A673 (cell line): ENCODE results near the gene TSPO. TPM values are rescaled to one million over a fixed set of nuclear protein-coding genes. Genes with fewer than 3 reads are reported as not detected.

ENCODE experiments used
- BruUV-seq: library from RNA; stranded (reverse); fragments of 400-500 nt; replicated peaks from 2 replicates; lab custom pipeline; 2021; lab: Mats Ljungman, UMichigan
- CTCF ChIA-PET: fragments of 300-600 bp; sonication (Branson Sonifier 250); formaldehyde crosslinking; loops from one replicate; lab custom pipeline; 2022; ENCODE audit warnings: antibody characterized with exemption; lab: Charles Lee
- POLR2A ChIA-PET: fragments of 300-600 bp; sonication (Branson Sonifier 250); formaldehyde crosslinking; loops from one replicate; lab custom pipeline; 2022; ENCODE audit warnings: antibody characterized with exemption; ENCODE audit not compliant: low non-redundant PET; lab: Charles Lee
- DNase-seq: peaks from one replicate; pipeline ENCODE4 v3.0.0-alpha.2; 2015; ENCODE audit warnings: low spot score
- H3K27ac ChIP-seq: fragments of 200-600 bp; sonication (generic); 2 replicates; pipeline ENCODE4 v1.5.1; 2016; ENCODE audit warnings: mixed run types, low read depth, mild to moderate bottlenecking, mixed read lengths, antibody characterized with exemption, low read length; ENCODE audit not compliant: poor library complexity, severe bottlenecking
- H3K27me3 ChIP-seq: fragments of 200-600 bp; sonication (generic); replicated peaks from 2 replicates; pipeline ENCODE4 v1.6.1; 2017; ENCODE audit warnings: mixed run types, low read depth, mild to moderate bottlenecking, mixed read lengths, antibody characterized with exemption, low read length; ENCODE audit not compliant: insufficient read depth, poor library complexity
- H3K36me3 ChIP-seq: fragments of 200-600 bp; sonication (generic); 2 replicates; pipeline ENCODE4 v1.6.1; 2016; ENCODE audit warnings: mixed run types, mild to moderate bottlenecking, mixed read lengths, antibody characterized with exemption, low read length; ENCODE audit not compliant: insufficient read depth, poor library complexity, severe bottlenecking
- H3K4me1 ChIP-seq: fragments of 200-600 bp; sonication (generic); 2 replicates; pipeline ENCODE4 v1.6.1; 2017; ENCODE audit warnings: mixed run types, mild to moderate bottlenecking, mixed read lengths, antibody characterized with exemption, low read length; ENCODE audit not compliant: insufficient read depth, poor library complexity, severe bottlenecking
- H3K4me3 ChIP-seq: fragments of 200-600 bp; sonication (generic); 2 replicates; pipeline ENCODE4 v1.5.1; 2016; ENCODE audit warnings: low read depth, mixed run types, mild to moderate bottlenecking, mixed read lengths, low read length; ENCODE audit not compliant: poor library complexity, severe bottlenecking
- H3K9me3 ChIP-seq: fragments of 200-600 bp; sonication (generic); 2 replicates; pipeline ENCODE4 v1.6.1; 2016; ENCODE audit warnings: mixed run types, low read depth, mild to moderate bottlenecking, mixed read lengths, antibody characterized with exemption, low read length; ENCODE audit not compliant: poor library complexity, severe bottlenecking
- EZH2 ChIP-seq: fragments of 200-600 bp; sonication (generic); IDR thresholded peaks from 2 replicates; pipeline ENCODE4 v1.6.1; 2017; ENCODE audit warnings: borderline replicate concordance, low read depth, mild to moderate bottlenecking, mixed read lengths, antibody characterized with exemption, low read length; ENCODE audit not compliant: poor library complexity, severe bottlenecking
- intact Hi-C: fragments of 100-400 bp; cut with micrococcal nuclease; formaldehyde crosslinking; loops from one replicate; pipeline ENCODE4 v1.10.0; 2022; ENCODE audit not compliant: unreplicated experiment
- total RNA-seq: library from RNA; stranded (reverse); gene quantifications from 2 replicates; pipeline ENCODE4 v1.2.3, GENCODE V29; 2021
- TF ChIP-seq, protein P1 (sequence below): fragments of 300-800, 200-600 bp; sonication (generic); conservative IDR thresholded peaks from 2 replicates; pipeline ENCODE4 v1.5.1; 2017; ENCODE audit warnings: low read depth, mild to moderate bottlenecking, antibody characterized with exemption, low read length, moderate library complexity, mixed read lengths

TSPO gene
- total RNA-seq, 1 experiment from 2014 or later, result 105 TPM

DNA sequence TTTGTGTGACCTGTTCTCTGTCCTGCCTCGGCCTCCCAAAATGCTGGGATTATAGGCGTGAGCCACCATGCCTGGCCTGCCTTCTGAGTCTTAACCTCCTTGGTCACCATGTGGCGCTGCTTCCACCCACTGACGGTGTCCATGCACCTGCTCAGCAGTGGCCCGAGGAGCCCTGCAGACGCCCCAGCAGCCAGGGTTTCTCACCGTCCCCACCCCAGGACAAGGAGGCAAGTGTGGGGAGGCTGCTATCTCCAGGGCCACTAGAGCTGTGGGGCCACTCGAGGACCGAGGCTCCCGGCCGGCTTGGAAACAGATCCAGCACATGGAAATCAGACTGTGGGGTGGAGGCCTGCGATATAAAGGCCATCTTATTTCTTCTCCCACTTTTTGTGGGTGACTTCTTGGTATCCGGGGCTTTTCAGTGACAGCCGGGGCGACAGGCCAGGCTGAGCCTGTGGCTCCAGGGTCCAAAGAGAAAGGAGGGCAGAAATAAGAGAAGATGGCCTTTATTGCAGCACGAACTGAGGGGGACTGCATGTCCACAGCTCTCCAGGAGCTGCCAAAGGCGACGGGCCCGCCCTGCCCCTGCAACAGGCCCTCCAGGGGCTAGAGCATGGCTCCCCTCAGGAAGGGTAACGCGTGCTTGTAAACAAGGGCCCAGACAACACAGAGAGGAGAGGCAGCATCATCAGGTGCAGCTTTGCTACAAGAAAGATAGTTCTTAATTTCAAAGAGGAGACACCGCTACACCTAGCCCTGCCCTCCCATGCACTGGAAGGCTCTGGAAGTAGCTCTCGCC, 15.0 kb downstream of the TSPO start:
- no peak for DNase-seq
- peaks cover 36% of the 10 kb centered on the region for H3K36me3 ChIP-seq
- TF ChIP-seq EZH2, result no peak
- TF ChIP-seq, protein P1, sequence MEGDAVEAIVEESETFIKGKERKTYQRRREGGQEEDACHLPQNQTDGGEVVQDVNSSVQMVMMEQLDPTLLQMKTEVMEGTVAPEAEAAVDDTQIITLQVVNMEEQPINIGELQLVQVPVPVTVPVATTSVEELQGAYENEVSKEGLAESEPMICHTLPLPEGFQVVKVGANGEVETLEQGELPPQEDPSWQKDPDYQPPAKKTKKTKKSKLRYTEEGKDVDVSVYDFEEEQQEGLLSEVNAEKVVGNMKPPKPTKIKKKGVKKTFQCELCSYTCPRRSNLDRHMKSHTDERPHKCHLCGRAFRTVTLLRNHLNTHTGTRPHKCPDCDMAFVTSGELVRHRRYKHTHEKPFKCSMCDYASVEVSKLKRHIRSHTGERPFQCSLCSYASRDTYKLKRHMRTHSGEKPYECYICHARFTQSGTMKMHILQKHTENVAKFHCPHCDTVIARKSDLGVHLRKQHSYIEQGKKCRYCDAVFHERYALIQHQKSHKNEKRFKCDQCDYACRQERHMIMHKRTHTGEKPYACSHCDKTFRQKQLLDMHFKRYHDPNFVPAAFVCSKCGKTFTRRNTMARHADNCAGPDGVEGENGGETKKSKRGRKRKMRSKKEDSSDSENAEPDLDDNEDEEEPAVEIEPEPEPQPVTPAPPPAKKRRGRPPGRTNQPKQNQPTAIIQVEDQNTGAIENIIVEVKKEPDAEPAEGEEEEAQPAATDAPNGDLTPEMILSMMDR, result no peak
- ChIA-PET CTCF (no interaction called here), POLR2A (no interaction called here)
- BruUV-seq, result no TSS peak
- no peaks in the 10 kb centered on the region for H3K4me1 ChIP-seq
- intact Hi-C loops, result no loop called here
- no peaks in the 10 kb centered on the region for H3K9me3 ChIP-seq
- H3K27me3 ChIP-seq, result no peaks in the 10 kb centered on the region
- no peak overlapping the region for H3K4me3 ChIP-seq
- H3K27ac ChIP-seq, result no peak overlapping the region

DNA sequence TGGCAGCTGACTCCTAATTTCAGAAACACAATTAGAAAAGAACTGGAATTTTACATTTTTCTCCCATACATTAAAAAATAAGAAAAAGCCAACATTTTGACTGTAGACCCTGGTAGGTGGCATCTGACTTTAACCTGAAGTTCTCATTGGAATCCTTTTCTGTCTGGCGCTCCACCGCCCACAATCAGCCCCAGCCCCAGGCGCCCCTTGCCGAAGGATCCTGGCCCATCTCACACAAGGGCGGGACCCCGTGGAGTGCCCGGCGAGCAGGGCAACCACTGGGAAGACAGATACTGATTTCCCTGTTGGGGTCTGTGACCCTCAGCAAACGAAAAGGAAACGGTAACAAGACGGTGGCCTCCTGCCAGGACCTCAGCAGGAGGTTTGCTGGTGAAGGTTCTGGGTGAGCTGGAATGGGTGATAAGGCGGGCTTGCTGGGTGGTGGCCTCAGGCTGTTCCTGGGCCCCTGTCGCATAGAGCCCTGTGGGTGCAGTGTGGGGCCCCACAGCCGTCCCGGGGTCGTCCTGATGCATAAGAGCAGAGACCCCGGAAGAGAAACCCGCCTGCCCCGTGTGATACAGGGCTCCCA, 15.7 kb downstream of the TSPO start:
- H3K9me3 ChIP-seq, result no peaks in the 10 kb centered on the region
- no peaks in the 10 kb centered on the region for H3K27me3 ChIP-seq
- DNase-seq, result no peak
- H3K36me3 ChIP-seq, result peaks cover 44% of the 10 kb centered on the region
- H3K27ac ChIP-seq, result no peak overlapping the region
- ChIA-PET CTCF (no interaction called here), POLR2A (no interaction called here)
- H3K4me1 ChIP-seq, result no peaks in the 10 kb centered on the region
- TF ChIP-seq, protein P1, result no peak
- TF ChIP-seq EZH2, result no peak
- TSS peak; percentile 78 for BruUV-seq
- no peak overlapping the region for H3K4me3 ChIP-seq
- intact Hi-C loops, result no loop called here

DNA sequence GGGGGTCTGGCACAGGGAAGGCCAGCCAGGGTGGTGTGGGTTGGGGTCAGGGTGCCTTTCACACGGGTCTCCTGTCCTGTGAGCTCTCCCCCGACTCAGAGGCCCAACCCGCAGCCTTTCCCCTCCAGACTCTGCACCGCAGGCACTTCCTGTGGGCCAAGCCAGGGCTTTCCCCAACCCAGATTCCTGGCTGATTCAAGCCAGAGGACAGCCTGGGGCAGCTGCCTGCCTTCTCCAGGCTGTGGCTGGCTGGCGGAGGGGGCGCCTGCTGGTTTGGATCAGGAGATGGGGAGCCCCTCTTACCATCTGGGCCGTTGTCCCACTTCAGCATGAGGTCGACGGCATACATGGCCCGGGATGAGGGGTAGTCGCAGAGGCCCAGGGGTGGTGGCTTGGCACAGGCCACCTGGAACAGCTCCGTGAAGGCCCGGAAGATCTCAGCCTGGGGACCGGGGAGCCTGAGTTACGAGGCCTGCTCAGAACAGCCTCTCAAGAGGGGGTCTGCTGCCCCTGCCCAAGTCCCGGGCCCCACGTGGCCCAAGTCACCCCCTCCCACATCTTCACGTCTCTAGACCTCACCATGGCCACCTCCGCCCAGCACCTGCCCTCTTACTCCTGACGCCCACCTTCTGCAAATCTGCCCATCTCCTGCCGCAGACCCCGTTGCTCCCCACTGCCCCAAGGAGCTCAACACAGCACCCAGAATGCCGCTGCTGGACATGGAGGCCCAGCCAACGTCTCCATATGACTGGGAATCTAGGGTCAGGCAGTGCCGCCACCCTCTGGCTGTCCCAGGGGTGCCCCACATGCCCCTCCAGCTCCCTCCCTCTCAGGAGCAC, 17.3 kb downstream of the TSPO start:
- Histone ChIP-seq H3K27ac (peak overlapping the region; percentile 23), H3K4me1 (no peaks in the 10 kb centered on the region), H3K27me3 (no peaks in the 10 kb centered on the region), H3K4me3 (no peak overlapping the region), H3K36me3 (peaks cover 53% of the 10 kb centered on the region), H3K9me3 (no peaks in the 10 kb centered on the region)
- TF ChIP-seq, protein P1, result no peak
- TF ChIP-seq EZH2, result no peak
- intact Hi-C loops, result no loop called here
- no peak for DNase-seq
- BruUV-seq, result no TSS peak
- ChIA-PET CTCF (no interaction called here), POLR2A (no interaction called here)
